ENCODE results near the gene FLT3. TPM values are rescaled to one million over a fixed set of nuclear protein-coding genes. Genes with fewer than 3 reads are reported as not detected.
"Not testable (repeated sequence)": the region's sequence is repeated elsewhere in the genome, so short reads cannot be mapped to it uniquely, and the experiment has no call there.

Gene FLT3
- total and polyA plus RNA-seq, 12 donors: 0.07 to 0.95 (median 0.16) TPM; not detected in 5

DNA sequence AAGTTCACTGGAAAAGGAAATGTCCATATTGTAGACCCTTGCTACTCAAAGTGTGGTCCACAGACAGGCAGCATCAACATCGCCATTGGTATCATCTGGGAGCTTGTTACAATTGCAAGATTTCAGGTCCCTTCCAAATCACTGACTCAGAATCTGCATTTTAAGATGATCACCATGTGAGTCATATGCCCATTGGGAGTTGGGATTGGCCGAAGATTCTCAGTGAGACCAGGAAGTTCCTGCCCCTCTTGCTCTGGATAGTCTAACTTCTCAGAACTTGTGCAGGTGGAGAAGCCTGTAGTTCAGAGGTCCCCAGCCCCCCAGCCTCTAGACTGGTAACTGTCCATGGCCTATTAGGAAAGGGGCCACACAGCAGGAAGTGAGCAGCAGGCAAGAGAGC is 63.0 kb downstream of the FLT3 start:
- no peak for ATAC-seq
- WGBS, 2 donors: 54 to 71% methylated on average over 2 of the region's 2 CpGs
- Histone ChIP-seq H3K27me3 (peaks cover 0 to 27% (median 4%) of the 10 kb centered on the region in 7 donors), H3K27ac (no peak overlapping the region), H3K4me1 (peaks cover 0 to 20% (median 0%) of the 10 kb centered on the region in 9 donors), H3K36me3 (no peaks in the 10 kb centered on the region), H3K4me3 (no peak overlapping the region), H3K9me3 (no peaks in the 10 kb centered on the region)
- intact Hi-C loops (cut with DNase I): no loop called here
- TF ChIP-seq, protein P1, sequence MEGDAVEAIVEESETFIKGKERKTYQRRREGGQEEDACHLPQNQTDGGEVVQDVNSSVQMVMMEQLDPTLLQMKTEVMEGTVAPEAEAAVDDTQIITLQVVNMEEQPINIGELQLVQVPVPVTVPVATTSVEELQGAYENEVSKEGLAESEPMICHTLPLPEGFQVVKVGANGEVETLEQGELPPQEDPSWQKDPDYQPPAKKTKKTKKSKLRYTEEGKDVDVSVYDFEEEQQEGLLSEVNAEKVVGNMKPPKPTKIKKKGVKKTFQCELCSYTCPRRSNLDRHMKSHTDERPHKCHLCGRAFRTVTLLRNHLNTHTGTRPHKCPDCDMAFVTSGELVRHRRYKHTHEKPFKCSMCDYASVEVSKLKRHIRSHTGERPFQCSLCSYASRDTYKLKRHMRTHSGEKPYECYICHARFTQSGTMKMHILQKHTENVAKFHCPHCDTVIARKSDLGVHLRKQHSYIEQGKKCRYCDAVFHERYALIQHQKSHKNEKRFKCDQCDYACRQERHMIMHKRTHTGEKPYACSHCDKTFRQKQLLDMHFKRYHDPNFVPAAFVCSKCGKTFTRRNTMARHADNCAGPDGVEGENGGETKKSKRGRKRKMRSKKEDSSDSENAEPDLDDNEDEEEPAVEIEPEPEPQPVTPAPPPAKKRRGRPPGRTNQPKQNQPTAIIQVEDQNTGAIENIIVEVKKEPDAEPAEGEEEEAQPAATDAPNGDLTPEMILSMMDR (IDR thresholded peaks at IDR 0.05): no peak
- no peak for DNase-seq

DNA sequence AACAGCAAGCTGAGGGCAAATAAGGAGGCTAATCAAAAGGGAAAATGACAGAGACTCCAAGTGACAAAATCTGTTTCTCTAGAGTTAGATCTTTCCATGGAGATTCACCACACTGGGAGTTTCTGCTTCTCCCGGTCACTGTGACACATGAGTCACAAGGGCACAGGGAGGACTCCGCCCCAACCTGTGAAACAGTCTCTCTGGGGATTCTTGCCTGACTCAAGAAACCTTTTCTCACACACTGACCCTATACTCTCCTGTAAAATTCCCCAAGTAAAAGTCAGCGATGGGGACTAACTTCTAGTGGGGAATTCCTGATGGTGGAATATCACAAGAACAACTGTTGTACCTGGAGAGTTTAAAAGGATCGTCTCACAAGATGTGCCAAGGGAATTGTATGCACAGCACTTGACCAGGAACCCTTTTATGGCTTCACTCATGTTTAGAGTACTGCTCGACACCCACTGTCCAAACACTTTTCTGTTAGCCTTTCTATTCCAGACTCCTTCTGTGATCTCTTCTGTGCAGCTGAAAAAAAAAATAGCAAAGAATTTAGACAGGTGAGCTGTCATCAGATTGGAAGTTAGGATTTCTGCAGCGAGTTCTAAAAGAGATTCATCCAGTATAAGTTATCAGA is 65.1 kb downstream of the FLT3 start:
- Histone ChIP-seq H3K9me3 (no peaks in the 10 kb centered on the region), H3K27me3 (peaks cover 0 to 31% (median 4%) of the 10 kb centered on the region in 7 donors), H3K27ac (no peak overlapping the region), H3K36me3 (no peaks in the 10 kb centered on the region), H3K4me1 (peaks cover 0 to 20% (median 0%) of the 10 kb centered on the region in 9 donors), H3K4me3 (no peak overlapping the region)
- no peak for DNase-seq
- intact Hi-C loops (cut with DNase I): no loop called here
- 58 to 66% methylated on average over 6 of the region's 6 CpGs for WGBS, 2 donors
- TF ChIP-seq, protein P1 (IDR thresholded peaks at IDR 0.05): no peak
- no peak for ATAC-seq

DNA sequence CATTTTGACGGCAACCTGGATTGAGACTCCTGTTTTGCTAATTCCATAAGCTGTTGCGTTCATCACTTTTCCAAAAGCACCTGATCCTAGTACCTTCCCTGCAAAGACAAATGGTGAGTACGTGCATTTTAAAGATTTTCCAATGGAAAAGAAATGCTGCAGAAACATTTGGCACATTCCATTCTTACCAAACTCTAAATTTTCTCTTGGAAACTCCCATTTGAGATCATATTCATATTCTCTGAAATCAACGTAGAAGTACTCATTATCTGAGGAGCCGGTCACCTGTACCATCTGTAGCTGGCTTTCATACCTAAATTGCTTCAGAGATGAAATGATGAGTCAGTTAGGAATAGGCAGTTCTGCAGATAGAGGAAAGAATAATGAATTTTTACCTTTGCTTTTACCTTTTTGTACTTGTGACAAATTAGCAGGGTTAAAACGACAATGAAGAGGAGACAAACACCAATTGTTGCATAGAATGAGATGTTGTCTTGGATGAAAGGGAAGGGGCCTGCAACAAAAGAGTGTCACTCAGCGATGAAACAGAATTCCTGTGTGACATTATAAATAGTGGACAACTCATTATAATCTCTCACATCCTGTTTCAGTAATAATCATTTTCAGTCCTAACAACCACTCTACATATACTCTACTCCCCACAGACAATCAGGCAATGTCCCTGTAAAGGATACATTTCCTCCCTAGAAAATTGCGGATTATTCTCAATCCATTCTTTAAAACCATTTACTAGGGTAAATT is 66.3 kb downstream of the FLT3 start:
- no peak for DNase-seq
- no peaks in the 10 kb centered on the region for H3K9me3 ChIP-seq
- TF ChIP-seq, protein P1 (IDR thresholded peaks at IDR 0.05): no peak

DNA sequence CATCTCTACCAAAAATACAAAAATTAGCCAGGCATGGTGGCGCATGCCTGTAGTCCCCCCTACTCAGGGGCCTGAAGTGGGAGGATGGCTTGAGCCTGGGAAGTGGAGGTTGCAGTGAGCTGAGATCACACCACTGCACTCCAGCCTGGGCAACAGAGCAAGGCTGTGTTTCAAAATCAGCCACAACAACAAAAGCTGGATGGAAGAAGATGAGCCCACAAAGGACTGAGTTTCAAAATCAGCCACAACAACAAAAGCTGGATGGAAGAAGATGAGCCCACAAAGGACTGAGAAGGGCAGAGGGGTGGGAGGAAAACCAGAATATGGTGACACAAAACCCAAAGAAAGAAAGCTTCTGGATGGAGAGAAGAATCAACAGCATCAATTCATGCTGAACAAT is 67.9 kb downstream of the FLT3 start:
- H3K4me3 ChIP-seq; intact Hi-C loops (cut with DNase I); DNase-seq; H3K9me3 ChIP-seq; ATAC-seq; H3K36me3 ChIP-seq: not testable (repeated sequence)
- peaks cover 0 to 39% (median 4%) of the 10 kb centered on the region in 7 donors for H3K27me3 ChIP-seq
- H3K27ac ChIP-seq: peak overlapping the region in 1 of 10 donors; percentile 12
- WGBS, 2 donors: 80 to 92% methylated on average over 1 of the region's 1 CpG
- H3K4me1 ChIP-seq: peaks cover 0 to 20% (median 0%) of the 10 kb centered on the region in 9 donors

More for the DNA sequence above, 66.3 kb downstream of the FLT3 start:
- no peaks in the 10 kb centered on the region for H3K36me3 ChIP-seq
- no peak for ATAC-seq
- peaks cover 0 to 39% (median 4%) of the 10 kb centered on the region in 7 donors for H3K27me3 ChIP-seq
- H3K4me1 ChIP-seq: peaks cover 0 to 20% (median 0%) of the 10 kb centered on the region in 9 donors
- H3K27ac ChIP-seq: no peak overlapping the region
- no peak overlapping the region for H3K4me3 ChIP-seq
- intact Hi-C loops (cut with DNase I): no loop called here
- 85 to 87% methylated on average over 8 of the region's 8 CpGs for WGBS, 2 donors
